Calu3 (cell line): Measurements from ENCODE around the gene TEX2. TPM values are rescaled to one million over a fixed set of nuclear protein-coding genes. Genes with fewer than 3 reads are reported as not detected.
"Not testable (repeated sequence)": the region's sequence is repeated elsewhere in the genome, so short reads cannot be mapped to it uniquely, and the experiment has no call there.

Source experiments
- BruUV-seq: library from RNA; stranded (reverse); fragments of 400-500 nt; replicated peaks from 2 replicates; lab custom pipeline; 2021; lab: Mats Ljungman, UMichigan
- CTCF ChIA-PET: fragments of 300-600 bp; sonication (Branson Sonifier 250); formaldehyde crosslinking; loops from one replicate; lab custom pipeline; 2022; ENCODE audit warnings: antibody characterized with exemption; lab: Charles Lee
- DNase-seq: peaks from one replicate; pipeline ENCODE4 v3.0.0; 2022
- H3K27ac Mint-ChIP-seq: one replicate; pipeline ENCODE4 v1.8.0; 2022; ENCODE audit warnings: mixed read lengths; ENCODE audit not compliant: unreplicated experiment
- H3K27me3 Mint-ChIP-seq: one replicate; pipeline ENCODE4 v1.8.0; 2022; ENCODE audit warnings: mixed read lengths; ENCODE audit not compliant: unreplicated experiment
- H3K36me3 Mint-ChIP-seq: one replicate; pipeline ENCODE4 v1.8.0; 2022; ENCODE audit warnings: mild to moderate bottlenecking, moderate library complexity, mixed read lengths; ENCODE audit not compliant: insufficient read depth, unreplicated experiment
- H3K4me1 Mint-ChIP-seq: one replicate; pipeline ENCODE4 v1.8.0; 2022; ENCODE audit warnings: mild to moderate bottlenecking, low read depth, mixed read lengths; ENCODE audit not compliant: unreplicated experiment
- H3K4me3 Mint-ChIP-seq: one replicate; pipeline ENCODE4 v1.8.0; 2022; ENCODE audit warnings: mild to moderate bottlenecking, low read depth, moderate library complexity, mixed read lengths; ENCODE audit not compliant: unreplicated experiment
- H3K9me3 Mint-ChIP-seq: one replicate; pipeline ENCODE4 v1.8.0; 2022; ENCODE audit warnings: low read depth, mixed read lengths; ENCODE audit not compliant: unreplicated experiment
- intact Hi-C: fragments of 100-400 bp; cut with micrococcal nuclease; formaldehyde crosslinking; loops from one replicate; pipeline ENCODE4 v1.10.0; 2022; ENCODE audit not compliant: unreplicated experiment
- total RNA-seq: library from RNA; stranded (reverse); gene quantifications from 2 replicates; pipeline ENCODE4 v1.2.3, GENCODE V29; 2022
- TF ChIP-seq, protein P1 (sequence below): fragments of 200-600 bp; IDR thresholded peaks from one replicate; pipeline ENCODE4 v1.8.0; 2022; ENCODE audit warnings: antibody characterized with exemption; ENCODE audit not compliant: unreplicated experiment

TEX2 gene
- total RNA-seq, 1 experiment from 2014 or later: 12.3 TPM

DNA sequence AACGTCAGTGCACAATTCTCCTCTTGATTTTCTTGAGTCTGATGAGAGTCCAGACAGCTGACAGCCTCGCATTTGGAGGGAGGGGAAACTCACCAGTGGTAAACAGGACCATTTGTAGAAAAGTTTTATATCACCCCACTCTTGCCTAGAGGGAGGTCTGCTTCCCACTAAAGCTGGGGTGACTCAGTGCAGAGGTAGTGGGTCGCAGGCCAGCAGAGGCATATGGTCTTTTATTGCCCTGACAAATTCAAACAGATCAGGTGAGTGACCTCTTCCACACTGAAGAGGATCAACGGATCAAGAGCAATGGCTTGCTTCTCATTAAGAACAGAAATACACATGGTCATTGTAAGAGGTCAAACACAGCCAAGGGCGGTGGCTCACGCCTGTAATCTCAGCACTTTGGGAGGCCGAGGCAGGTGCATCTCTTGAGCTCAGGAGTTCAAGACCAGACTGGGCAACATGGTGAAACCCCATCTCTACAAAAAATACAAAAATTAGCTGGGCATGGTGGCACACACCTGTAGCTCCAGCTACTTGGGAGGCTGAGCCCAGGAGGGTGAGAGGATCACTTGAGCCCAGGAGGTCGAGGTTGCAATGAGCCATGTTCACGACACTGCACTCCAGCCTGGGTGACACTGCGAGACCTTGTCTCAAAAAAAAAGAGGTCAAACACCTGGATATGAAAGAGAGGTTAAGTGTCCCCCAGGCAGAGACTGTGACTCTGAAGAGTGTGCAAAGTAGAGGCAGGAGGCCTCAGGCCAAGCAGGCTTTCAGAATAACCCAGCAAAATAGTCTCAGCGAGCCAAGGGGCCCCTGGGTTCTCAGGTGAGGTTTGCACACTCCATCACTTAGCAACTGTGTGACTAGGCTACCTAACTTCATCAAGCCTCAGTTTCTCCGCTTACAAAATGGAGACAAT, 76.6 kb downstream of the TEX2 start:
- H3K9me3 Mint-ChIP-seq: no peaks in the 10 kb centered on the region
- TF ChIP-seq, protein P1, sequence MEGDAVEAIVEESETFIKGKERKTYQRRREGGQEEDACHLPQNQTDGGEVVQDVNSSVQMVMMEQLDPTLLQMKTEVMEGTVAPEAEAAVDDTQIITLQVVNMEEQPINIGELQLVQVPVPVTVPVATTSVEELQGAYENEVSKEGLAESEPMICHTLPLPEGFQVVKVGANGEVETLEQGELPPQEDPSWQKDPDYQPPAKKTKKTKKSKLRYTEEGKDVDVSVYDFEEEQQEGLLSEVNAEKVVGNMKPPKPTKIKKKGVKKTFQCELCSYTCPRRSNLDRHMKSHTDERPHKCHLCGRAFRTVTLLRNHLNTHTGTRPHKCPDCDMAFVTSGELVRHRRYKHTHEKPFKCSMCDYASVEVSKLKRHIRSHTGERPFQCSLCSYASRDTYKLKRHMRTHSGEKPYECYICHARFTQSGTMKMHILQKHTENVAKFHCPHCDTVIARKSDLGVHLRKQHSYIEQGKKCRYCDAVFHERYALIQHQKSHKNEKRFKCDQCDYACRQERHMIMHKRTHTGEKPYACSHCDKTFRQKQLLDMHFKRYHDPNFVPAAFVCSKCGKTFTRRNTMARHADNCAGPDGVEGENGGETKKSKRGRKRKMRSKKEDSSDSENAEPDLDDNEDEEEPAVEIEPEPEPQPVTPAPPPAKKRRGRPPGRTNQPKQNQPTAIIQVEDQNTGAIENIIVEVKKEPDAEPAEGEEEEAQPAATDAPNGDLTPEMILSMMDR: no peak
- H3K4me1 Mint-ChIP-seq: no peaks in the 10 kb centered on the region
- H3K4me3 Mint-ChIP-seq: no peak overlapping the region
- no peaks in the 10 kb centered on the region for H3K36me3 Mint-ChIP-seq
- intact Hi-C loops: no loop called here
- H3K27ac Mint-ChIP-seq: no peak overlapping the region
- no TSS peak for BruUV-seq
- DNase-seq: no peak
- H3K27me3 Mint-ChIP-seq: no peaks in the 10 kb centered on the region
- CTCF ChIA-PET: no interaction called here

DNA sequence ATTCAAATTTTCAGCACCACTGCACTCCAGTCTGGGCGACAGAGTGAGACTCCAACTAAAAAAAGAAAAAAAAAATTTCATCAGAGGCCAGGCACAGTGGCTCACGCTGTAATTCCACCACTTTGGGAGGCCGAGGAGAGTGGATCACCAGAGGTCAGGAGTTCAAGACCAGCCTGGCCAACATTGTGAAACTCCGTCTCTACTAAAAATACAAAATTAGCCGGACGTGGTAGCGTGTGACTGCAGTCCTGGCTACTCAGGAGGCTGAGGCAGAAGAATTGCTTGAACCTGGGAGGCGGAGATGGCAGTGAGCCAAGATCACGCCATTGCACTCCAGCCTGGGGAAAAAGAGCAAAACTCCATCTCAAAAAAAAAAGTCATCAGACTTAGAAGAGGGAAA, 77.5 kb downstream of the TEX2 start:
- CTCF ChIA-PET, BruUV-seq, H3K9me3 Mint-ChIP-seq, H3K36me3 Mint-ChIP-seq, H3K4me3 Mint-ChIP-seq, intact Hi-C loops, H3K27ac Mint-ChIP-seq, H3K4me1 Mint-ChIP-seq, DNase-seq, H3K27me3 Mint-ChIP-seq: not testable (repeated sequence)

DNA sequence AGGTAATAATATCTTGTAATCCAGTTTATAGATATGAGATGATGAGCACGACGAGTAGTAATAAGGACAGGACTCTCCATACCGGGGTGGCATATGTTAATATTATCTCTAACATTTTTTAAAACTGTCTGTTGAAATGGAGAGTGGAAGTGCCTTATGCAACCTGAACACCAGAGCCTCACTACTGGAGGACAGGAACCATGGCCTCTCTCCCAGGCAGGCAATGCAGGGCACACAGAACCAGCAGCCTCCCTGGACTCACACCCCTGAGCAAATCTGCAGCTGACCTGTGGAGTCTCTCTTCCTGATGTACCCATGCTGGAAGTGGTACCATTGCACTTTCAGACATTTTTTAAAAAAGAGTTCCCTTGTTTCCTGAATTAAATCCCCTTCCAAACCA, 78.0 kb downstream of the TEX2 start:
- DNase-seq: no peak
- Mint-ChIP-seq H3K27me3 (no peaks in the 10 kb centered on the region), H3K4me3 (no peak overlapping the region), H3K4me1 (no peaks in the 10 kb centered on the region), H3K27ac (no peak overlapping the region), H3K9me3 (no peaks in the 10 kb centered on the region), H3K36me3 (no peaks in the 10 kb centered on the region)
- CTCF ChIA-PET: no interaction called here
- TF ChIP-seq, protein P1: no peak
- no TSS peak for BruUV-seq
- intact Hi-C loops: no loop called here

DNA sequence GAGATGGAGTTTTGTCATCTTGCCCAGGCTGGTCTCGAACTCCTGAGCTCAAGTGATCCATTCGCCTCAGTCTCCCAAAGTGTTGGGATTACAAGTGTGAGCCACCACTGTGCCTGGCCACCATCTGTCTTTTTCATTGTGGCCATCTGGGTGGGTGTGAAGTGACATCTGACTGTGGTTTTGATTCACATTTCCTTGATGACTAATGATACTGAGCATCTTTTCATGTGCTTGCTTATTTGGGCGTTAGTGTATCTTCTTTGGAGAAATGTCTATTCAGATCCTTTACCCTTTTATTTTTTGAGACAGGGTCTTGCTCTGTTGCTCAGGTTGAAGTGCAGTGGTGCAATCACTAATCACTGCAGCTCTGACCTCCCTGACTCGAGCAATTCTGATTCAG, 79.2 kb downstream of the TEX2 start:
- no peaks in the 10 kb centered on the region for H3K9me3 Mint-ChIP-seq
- CTCF ChIA-PET: no interaction called here
- TF ChIP-seq, protein P1: no peak
- no peaks in the 10 kb centered on the region for H3K27me3 Mint-ChIP-seq
- H3K4me3 Mint-ChIP-seq: no peak overlapping the region
- H3K36me3 Mint-ChIP-seq: no peaks in the 10 kb centered on the region
- intact Hi-C loops: no loop called here
- DNase-seq: no peak
- H3K27ac Mint-ChIP-seq: no peak overlapping the region
- no peaks in the 10 kb centered on the region for H3K4me1 Mint-ChIP-seq
- no TSS peak for BruUV-seq
